ENCODE data around the gene RP9. TPM values are rescaled to one million over a fixed set of nuclear protein-coding genes. Genes with fewer than 3 reads are reported as not detected.

RP9 gene
- total RNA-seq, 1 experiment from 2014 or later: 22.1 TPM

DNA sequence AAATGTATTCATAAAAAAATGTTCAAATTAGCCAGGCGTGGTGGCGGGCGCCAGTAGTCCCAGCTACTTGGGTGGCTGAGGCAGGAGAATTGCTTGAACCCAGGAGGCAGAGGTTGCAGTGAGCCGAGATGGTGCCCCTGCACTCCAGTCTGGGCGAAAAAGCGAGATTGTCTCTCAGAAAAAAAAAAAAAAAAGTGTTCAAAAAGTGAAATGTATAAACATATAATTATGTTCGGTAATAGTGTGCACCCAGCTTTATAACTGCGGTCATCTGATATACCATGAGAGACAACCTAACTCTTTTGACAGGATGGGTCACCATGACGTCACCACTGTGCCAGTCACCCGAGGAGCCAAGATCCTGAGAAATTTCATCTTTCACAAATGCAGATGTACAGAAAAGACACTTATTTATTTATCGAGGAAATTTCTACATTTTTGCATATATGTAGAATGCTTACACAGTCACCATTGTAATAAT lies 594 bp upstream of the RP9 start:
- Histone ChIP-seq H3K36me3 (ENCODE audit: low read depth) (no peaks in the 10 kb centered on the region), H2AFZ (peak overlapping the region; percentile 83), H3K4me3 (peak overlapping the region; percentile 69), H3K27me3 (ENCODE audit: insufficient read depth, low read depth) (0 out of 2 replicates have a peak, but pooled peaks cover 10% of the 10 kb centered on the region), H3K9me2 (ENCODE audit: insufficient read depth) (no peaks in the 10 kb centered on the region), H3K27ac (no peak overlapping the region), H3K4me2 (peak overlapping the region; percentile 95), H4K20me1 (ENCODE audit: insufficient read depth) (peaks cover 25% of the 10 kb centered on the region), H3K9me3 (ENCODE audit: insufficient read depth, low read depth) (no peaks in the 10 kb centered on the region), H3F3A (ENCODE audit: insufficient read depth, low read depth) (peaks cover 14% of the 10 kb centered on the region; the same call in 1 of the 2 replicates), H3K4me1 (replicated peaks; ENCODE audit: insufficient read depth) (peaks cover 24% of the 10 kb centered on the region), H3K79me2 (ENCODE audit: low read depth) (peaks cover 35% of the 10 kb centered on the region)
- TF ChIP-seq EZH2 (IDR thresholded peaks at IDR 0.05; ENCODE audit: low read depth): no peak
- TF ChIP-seq, protein P1, sequence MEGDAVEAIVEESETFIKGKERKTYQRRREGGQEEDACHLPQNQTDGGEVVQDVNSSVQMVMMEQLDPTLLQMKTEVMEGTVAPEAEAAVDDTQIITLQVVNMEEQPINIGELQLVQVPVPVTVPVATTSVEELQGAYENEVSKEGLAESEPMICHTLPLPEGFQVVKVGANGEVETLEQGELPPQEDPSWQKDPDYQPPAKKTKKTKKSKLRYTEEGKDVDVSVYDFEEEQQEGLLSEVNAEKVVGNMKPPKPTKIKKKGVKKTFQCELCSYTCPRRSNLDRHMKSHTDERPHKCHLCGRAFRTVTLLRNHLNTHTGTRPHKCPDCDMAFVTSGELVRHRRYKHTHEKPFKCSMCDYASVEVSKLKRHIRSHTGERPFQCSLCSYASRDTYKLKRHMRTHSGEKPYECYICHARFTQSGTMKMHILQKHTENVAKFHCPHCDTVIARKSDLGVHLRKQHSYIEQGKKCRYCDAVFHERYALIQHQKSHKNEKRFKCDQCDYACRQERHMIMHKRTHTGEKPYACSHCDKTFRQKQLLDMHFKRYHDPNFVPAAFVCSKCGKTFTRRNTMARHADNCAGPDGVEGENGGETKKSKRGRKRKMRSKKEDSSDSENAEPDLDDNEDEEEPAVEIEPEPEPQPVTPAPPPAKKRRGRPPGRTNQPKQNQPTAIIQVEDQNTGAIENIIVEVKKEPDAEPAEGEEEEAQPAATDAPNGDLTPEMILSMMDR (conservative IDR thresholded peaks at IDR 0.05): peak; percentile 23; the same call in 1 of the 2 replicates
- POLR2A ChIA-PET (ENCODE audit: unreplicated experiment): interaction anchor here (0.8 kb wide), 1 partner anchor 1597 kb away, joined by 7 read pairs; no protein-coding TSS in a partner anchor
- CTCF ChIA-PET: interaction anchor here (0.6 kb wide), 1 partner anchor 65 kb away, joined by 4 read pairs; no protein-coding TSS in a partner anchor
- no peak for DNase-seq
- no TSS peak for BruUV-seq (replicated peaks)
- intact Hi-C loops (cut with micrococcal nuclease; ENCODE audit: unreplicated experiment): loop anchor here (1.0 to 5.0 kb wide), 7 partner anchors 20 to 619 kb away; partner anchors contain the start of genes BBS9, LSM5 and NT5C3A

DNA sequence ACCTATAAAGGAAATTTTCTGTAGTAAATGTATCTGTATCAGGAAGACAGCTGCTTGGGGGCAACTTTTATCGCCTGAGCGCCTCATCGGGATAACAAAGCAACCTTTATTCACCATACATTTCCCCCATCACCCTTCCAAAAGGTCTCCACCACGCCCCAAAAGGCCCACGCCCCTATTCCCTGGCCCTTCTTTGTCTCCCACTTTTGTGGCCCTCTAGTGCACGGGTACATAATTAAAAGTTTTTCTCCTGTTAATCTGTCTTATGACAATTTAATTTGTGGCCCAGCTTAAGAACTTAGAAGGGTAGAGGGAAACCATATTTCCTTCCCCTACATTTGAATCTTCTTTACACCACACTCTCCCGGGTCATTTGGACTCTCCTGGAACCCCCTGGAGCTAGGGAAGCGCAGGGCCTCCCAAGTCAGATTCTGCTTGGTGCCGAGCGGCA lies 625 bp downstream of the RP9 start:
- Histone ChIP-seq H3F3A (ENCODE audit: insufficient read depth, low read depth) (peaks cover 14% of the 10 kb centered on the region; the same call in 1 of the 2 replicates), H3K4me1 (replicated peaks; ENCODE audit: insufficient read depth) (peaks cover 24% of the 10 kb centered on the region), H2AFZ (peak overlapping the region; percentile 94), H3K27me3 (ENCODE audit: insufficient read depth, low read depth) (0 out of 2 replicates have a peak, but pooled peaks cover 10% of the 10 kb centered on the region), H3K9me3 (ENCODE audit: insufficient read depth, low read depth) (no peaks in the 10 kb centered on the region), H3K36me3 (ENCODE audit: low read depth) (no peaks in the 10 kb centered on the region), H3K79me2 (ENCODE audit: low read depth) (peaks cover 47% of the 10 kb centered on the region), H3K27ac (peak overlapping the region; percentile 4), H3K4me2 (peak overlapping the region; percentile 87), H3K4me3 (peak overlapping the region; percentile 69), H3K9me2 (ENCODE audit: insufficient read depth) (no peaks in the 10 kb centered on the region), H4K20me1 (ENCODE audit: insufficient read depth) (peaks cover 38% of the 10 kb centered on the region)
- intact Hi-C loops (cut with micrococcal nuclease; ENCODE audit: unreplicated experiment): loop anchor here (1.0 to 5.0 kb wide), 8 partner anchors 21 to 618 kb away; partner anchors contain the start of genes BBS9, LSM5 and NT5C3A
- no TSS peak for BruUV-seq (replicated peaks)
- no peak for TF ChIP-seq EZH2 (IDR thresholded peaks at IDR 0.05; ENCODE audit: low read depth)
- TF ChIP-seq, protein P1 (conservative IDR thresholded peaks at IDR 0.05): peak; percentile 47; the same call in 1 of the 2 replicates
- ChIA-PET CTCF (interaction anchor here (0.6 to 0.9 kb wide), 4 partner anchors 9 to 429 kb away, joined by 3 to 9 read pairs (median 4); no protein-coding TSS in a partner anchor), POLR2A (ENCODE audit: unreplicated experiment) (no interaction called here)
- DNase-seq: peak; percentile 33 to 49

DNA sequence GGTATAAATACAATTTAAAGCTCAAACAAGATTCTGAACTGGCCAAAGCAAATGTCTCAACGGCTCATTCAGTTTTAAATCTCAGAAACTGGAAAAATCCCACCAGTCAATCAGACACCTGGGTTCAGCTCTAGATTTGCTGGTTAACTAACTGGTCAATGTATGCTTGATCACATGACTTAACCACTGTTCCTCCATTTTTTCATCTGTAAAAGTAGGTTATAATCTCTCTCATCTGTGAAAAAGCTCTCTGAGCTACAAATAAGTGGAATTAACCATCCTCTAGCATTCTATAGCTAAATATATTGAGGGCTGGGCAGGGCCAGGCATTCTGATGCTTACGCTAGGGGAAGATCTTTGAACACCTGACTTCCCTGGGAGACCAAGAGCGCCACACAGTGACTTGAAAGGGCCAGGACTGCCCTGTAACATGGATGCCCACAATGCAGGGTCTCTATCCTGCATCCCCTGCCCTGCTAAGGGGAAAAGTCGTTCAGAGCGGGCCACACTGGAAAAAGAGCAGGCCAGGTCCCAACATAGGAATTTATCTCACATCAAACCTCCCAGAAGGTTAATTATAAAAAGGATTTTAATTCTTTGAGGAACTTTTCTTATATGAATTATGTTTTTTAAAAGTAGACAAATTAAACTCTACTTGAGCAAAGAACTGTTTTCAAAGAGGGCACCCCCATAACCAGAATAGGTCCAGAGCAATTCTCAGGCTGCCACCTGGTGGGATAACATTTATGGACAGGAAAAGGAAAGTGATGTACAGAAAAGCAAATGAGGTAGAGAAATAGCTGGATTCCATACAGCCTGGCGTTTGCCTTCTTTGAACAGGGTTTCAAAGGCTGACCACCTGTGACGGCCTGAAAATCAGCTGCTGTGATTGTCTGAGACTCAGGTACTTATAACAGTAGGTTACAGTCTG lies 1.8 kb downstream of the RP9 start:
- intact Hi-C loops (cut with micrococcal nuclease; ENCODE audit: unreplicated experiment): loop anchor here (1.0 to 5.0 kb wide), 6 partner anchors 45 to 415 kb away; partner anchors contain the start of gene NT5C3A
- Histone ChIP-seq H3K27me3 (ENCODE audit: insufficient read depth, low read depth) (0 out of 2 replicates have a peak, but pooled peaks cover 6% of the 10 kb centered on the region), H3K36me3 (ENCODE audit: low read depth) (peaks cover 8% of the 10 kb centered on the region; the same call in 1 of the 2 replicates), H3K4me1 (replicated peaks; ENCODE audit: insufficient read depth) (peaks cover 24% of the 10 kb centered on the region), H3K4me2 (peak overlapping the region; percentile 87), H2AFZ (0 out of 2 replicates have a peak overlapping the region, but pooled peaks have one; percentile 94), H3K9me2 (ENCODE audit: insufficient read depth) (no peaks in the 10 kb centered on the region), H3K79me2 (ENCODE audit: low read depth) (peaks cover 47% of the 10 kb centered on the region), H3K4me3 (peak overlapping the region; percentile 69), H3K27ac (no peak overlapping the region), H3F3A (ENCODE audit: insufficient read depth, low read depth) (peaks cover 14% of the 10 kb centered on the region; the same call in 1 of the 2 replicates), H3K9me3 (ENCODE audit: insufficient read depth, low read depth) (no peaks in the 10 kb centered on the region), H4K20me1 (ENCODE audit: insufficient read depth) (peaks cover 45% of the 10 kb centered on the region)
- no peak for TF ChIP-seq EZH2 (IDR thresholded peaks at IDR 0.05; ENCODE audit: low read depth)
- TF ChIP-seq, protein P1 (conservative IDR thresholded peaks at IDR 0.05): peak; percentile 65
- ChIA-PET POLR2A (ENCODE audit: unreplicated experiment) (no interaction called here), CTCF (interaction anchor here (0.6 to 1.4 kb wide), 4 partner anchors 45 to 307 kb away, joined by 3 to 9 read pairs (median 5); partner anchors contain the start of gene NT5C3A)
- no TSS peak for BruUV-seq (replicated peaks)
- peak in 1 of 2 experiments; percentile 23 for DNase-seq

All from PC-9 (cell line).